Ishikawa (cell line): Measurements from ENCODE around the gene GNPTAB.

ENCODE experiments used
- CEBPB ChIP-seq: IDR thresholded peaks from 2 replicates; pipeline ENCODE4 v1.6.1; 2012
- CREB1 ChIP-seq: IDR thresholded peaks from 2 replicates; pipeline ENCODE4 v1.6.1; 2012; ENCODE audit warnings: low read depth
- EGR1 ChIP-seq: IDR thresholded peaks from 2 replicates; pipeline ENCODE4 v1.6.1; 2012
- EP300 ChIP-seq: IDR thresholded peaks from 2 replicates; pipeline ENCODE4 v1.6.1; 2012; ENCODE audit warnings: borderline replicate concordance
- FOXM1 ChIP-seq: IDR thresholded peaks from 2 replicates; pipeline ENCODE4 v1.6.1; 2012; ENCODE audit warnings: low read depth, borderline replicate concordance
- MAX ChIP-seq: IDR thresholded peaks from 2 replicates; pipeline ENCODE4 v1.6.1; 2012
- NFIC ChIP-seq: IDR thresholded peaks from 2 replicates; pipeline ENCODE4 v1.6.1; 2012
- RAD21 ChIP-seq: IDR thresholded peaks from 2 replicates; pipeline ENCODE4 v1.6.1; 2012; ENCODE audit warnings: low read depth
- REST ChIP-seq: IDR thresholded peaks from 2 replicates; pipeline ENCODE4 v1.6.1; 2012; ENCODE audit warnings: low read depth, mild to moderate bottlenecking
- TAF1 ChIP-seq: IDR thresholded peaks from 2 replicates; pipeline ENCODE4 v1.6.1; 2012; ENCODE audit warnings: low read depth, mild to moderate bottlenecking
- TEAD4 ChIP-seq: IDR thresholded peaks from 2 replicates; pipeline ENCODE4 v1.6.1; 2012
- USF1 ChIP-seq: IDR thresholded peaks from 2 replicates; pipeline ENCODE4 v1.6.1; 2012
- YY1 ChIP-seq: IDR thresholded peaks from 2 replicates; pipeline ENCODE4 v1.6.1; 2012; ENCODE audit warnings: low read depth

- TF ChIP-seq CREB1 (no peak), CEBPB (no peak), TAF1 (no peak), MAX (no peak), REST (no peak), EP300 (no peak), RAD21 (no peak), FOXM1 (no peak), EGR1 (no peak), USF1 (no peak), YY1 (no peak), NFIC (no peak), TEAD4 (no peak)
Observed at GRCh38 chr12:101779626-101780025, 51.1 kb downstream of the GNPTAB start.
